GM12872 (cell line): ENCODE measurements around the gene NRCAM.

Experiments used
- CTCF ChIP-seq: IDR thresholded peaks from 3 replicates; pipeline ENCODE4 v1.5.1; 2011; ENCODE audit warnings: low read depth, mild to moderate bottlenecking, low read length, moderate library complexity; ENCODE audit not compliant: insufficient read depth

Gene NRCAM

GRCh38 chr7:108363659-108364058 lies 92.6 kb downstream of the NRCAM start:
- TF ChIP-seq CTCF: no peak

GRCh38 chr7:108360058-108360800 lies 96.0 kb downstream of the NRCAM start:
- TF ChIP-seq CTCF: no peak

- TF ChIP-seq CTCF: no peak
These were observed 97.7 kb downstream of the NRCAM start for GRCh38 chr7:108358553-108358952.

- no peak for TF ChIP-seq CTCF
These were observed 104.5 kb downstream of the NRCAM start for GRCh38 chr7:108351729-108352131.

- no peak for TF ChIP-seq CTCF
These were observed 107.3 kb downstream of the NRCAM start for GRCh38 chr7:108348913-108349312.

GRCh38 chr7:108347616-108348015 lies 108.6 kb downstream of the NRCAM start:
- no peak for TF ChIP-seq CTCF

GRCh38 chr7:108345710-108346336 lies 110.4 kb downstream of the NRCAM start:
- TF ChIP-seq CTCF: no peak
